CD4-positive, alpha-beta T cell (primary cell): ENCODE results near the gene DGKI. TPM values are rescaled to one million over a fixed set of nuclear protein-coding genes. Genes with fewer than 3 reads are reported as not detected.

Source experiments
- ATAC-seq: fragments of 200-7000 bp; cut with Tn5 transposase; one replicate; pipeline ENCODE4 v1.10.0; 2022; ENCODE audit warnings: mild to moderate bottlenecking; ENCODE audit not compliant: poor library complexity
- CTCF ChIA-PET: fragments of 350-600 bp; sonication (Branson Sonifier 250); formaldehyde crosslinking; loops from one replicate; lab custom pipeline; 2021; ENCODE audit warnings: antibody characterized with exemption, inconsistent platforms; lab: Charles Lee
- POLR2A ChIA-PET: fragments of 350-600 bp; sonication (Branson Sonifier 250); formaldehyde crosslinking; loops from one replicate; lab custom pipeline; 2021; ENCODE audit warnings: antibody characterized with exemption, inconsistent platforms; lab: Charles Lee
- DNase-seq, 14 experiments: peaks; one replicate each; pipeline ENCODE4 v3.0.0-alpha.2; 2013 to 2020; ENCODE audit warnings: mixed read lengths in 2 of 14
- H3K27ac ChIP-seq, 2 donors: one replicate each; pipeline versions ENCODE4 v1.5.1 to v1.7.0; 2013; ENCODE audit warnings: low read length in 2 of 2, low read depth in 1 of 2, mild to moderate bottlenecking in 1 of 2
- H3K27me3 ChIP-seq, 2 experiments: 1 replicate in 1 of 2; 2 replicates in 1 of 2; pipeline versions ENCODE4 v1.6.1 to v1.7.0; 2013; ENCODE audit warnings: low read length in 2 of 2, control low read depth in 1 of 2, mild to moderate bottlenecking in 1 of 2, moderate library complexity in 1 of 2; ENCODE audit not compliant: insufficient read depth in 2 of 2, control insufficient read depth in 1 of 2
- H3K36me3 ChIP-seq: one replicate; pipeline ENCODE4 v1.6.1; 2013; ENCODE audit warnings: low read length, control low read depth; ENCODE audit not compliant: insufficient read depth
- H3K4me1 ChIP-seq: one replicate; pipeline ENCODE4 v1.6.1; 2013; ENCODE audit warnings: low read length, control low read depth; ENCODE audit not compliant: insufficient read depth
- H3K4me3 ChIP-seq: one replicate; pipeline ENCODE4 v1.5.1; 2013; ENCODE audit warnings: mild to moderate bottlenecking, low read length, moderate library complexity
- H3K9me3 ChIP-seq, 2 experiments: 1 replicate in 1 of 2; 2 replicates in 1 of 2; pipeline versions ENCODE4 v1.6.1 to v1.7.0; 2013; ENCODE audit warnings: low read length in 2 of 2, mild to moderate bottlenecking in 2 of 2, control low read depth in 1 of 2, moderate library complexity in 1 of 2; ENCODE audit not compliant: control insufficient read depth in 1 of 2, insufficient read depth in 1 of 2
- H3K27ac Mint-ChIP-seq: one replicate; pipeline ENCODE4 v1.8.0; 2020; ENCODE audit warnings: mixed read lengths
- H3K27me3 Mint-ChIP-seq: one replicate; pipeline ENCODE4 v1.8.0; 2021; ENCODE audit warnings: mixed read lengths
- H3K36me3 Mint-ChIP-seq: one replicate; pipeline ENCODE4 v1.8.0; 2021; ENCODE audit warnings: low read depth, mixed read lengths
- H3K4me1 Mint-ChIP-seq: one replicate; pipeline ENCODE4 v1.8.0; 2021; ENCODE audit warnings: low read depth, mixed read lengths
- H3K4me3 Mint-ChIP-seq: one replicate; pipeline ENCODE4 v1.8.0; 2020; ENCODE audit warnings: mild to moderate bottlenecking, mixed read lengths
- H3K9me3 Mint-ChIP-seq: one replicate; pipeline ENCODE4 v1.8.0; 2020; ENCODE audit warnings: mixed read lengths
- intact Hi-C, 2 experiments: fragments of 100-400 bp; cut with DNase I in 1 of 2; cut with micrococcal nuclease in 1 of 2; formaldehyde crosslinking; loops; one replicate each; pipeline versions ENCODE4 v1.15.1 to v1.9.0; 2023 to 2025; cut with DNase I, micrococcal nuclease
- total RNA-seq, 174 experiments: library from RNA in 2 of 174; stranded (reverse) in 2 of 174; gene quantifications; one replicate each; pipeline ENCODE4 v1.2.3 and lab custom pipeline; 2021 to 2026
- TF ChIP-seq, protein P1 (sequence below): fragments of 200-600 bp; IDR thresholded peaks from one replicate; pipeline ENCODE4 v1.8.0; 2022; ENCODE audit warnings: antibody characterized with exemption, mild to moderate bottlenecking

Gene DGKI
- total RNA-seq, 2 experiments from 2014 or later = not detected

DNA sequence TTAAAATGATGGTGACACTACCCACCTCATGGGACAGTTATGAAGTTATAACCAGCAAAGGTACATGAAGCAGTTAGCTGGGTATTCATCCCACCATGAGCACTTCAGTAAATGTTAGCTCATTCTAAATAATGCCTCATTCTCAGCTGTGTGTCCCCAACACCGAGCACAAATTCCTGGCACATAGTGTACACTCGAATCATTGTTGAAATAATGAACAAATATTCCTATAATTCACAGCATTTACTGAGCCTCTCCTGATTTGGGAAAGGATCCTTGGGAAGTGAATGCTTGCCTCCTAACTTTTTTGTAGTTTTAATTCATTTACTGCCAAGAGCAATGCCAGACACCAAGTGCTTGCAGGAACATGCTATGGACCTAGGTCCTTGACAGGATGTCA is 235.2 kb downstream of the DGKI start:
- CTCF ChIA-PET = no interaction called here
- H3K9me3 Mint-ChIP-seq = no peaks in the 10 kb centered on the region
- no peak overlapping the region for H3K27ac Mint-ChIP-seq

DNA sequence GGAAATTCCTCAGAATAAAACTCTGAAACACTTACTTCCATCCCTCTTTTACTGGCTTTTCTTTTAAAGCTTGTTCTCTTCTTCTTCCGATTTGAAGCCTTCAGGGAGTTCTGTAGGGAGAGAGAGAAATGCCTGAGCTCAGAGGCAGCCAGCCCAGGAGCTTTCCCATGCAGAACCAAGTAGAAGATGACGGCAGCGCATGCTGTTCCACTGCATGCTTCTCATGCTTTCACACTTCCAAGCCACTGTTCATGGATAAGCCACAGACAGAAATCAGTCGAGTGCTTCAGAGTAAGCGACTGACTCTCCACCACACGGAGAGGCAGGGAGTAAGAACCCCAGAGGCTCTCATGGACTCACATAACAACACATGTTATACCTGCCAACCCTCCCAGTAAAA is 237.3 kb downstream of the DGKI start:
- CTCF ChIA-PET = no interaction called here
- POLR2A ChIA-PET = no interaction called here
- H3K4me1 Mint-ChIP-seq = no peaks in the 10 kb centered on the region
- H3K9me3 Mint-ChIP-seq = no peaks in the 10 kb centered on the region
- no peaks in the 10 kb centered on the region for H3K9me3 ChIP-seq
- no peak overlapping the region for H3K4me3 ChIP-seq
- ATAC-seq (no peak), DNase-seq (no peak)
- no peaks in the 10 kb centered on the region for H3K36me3 ChIP-seq
- TF ChIP-seq, protein P1, sequence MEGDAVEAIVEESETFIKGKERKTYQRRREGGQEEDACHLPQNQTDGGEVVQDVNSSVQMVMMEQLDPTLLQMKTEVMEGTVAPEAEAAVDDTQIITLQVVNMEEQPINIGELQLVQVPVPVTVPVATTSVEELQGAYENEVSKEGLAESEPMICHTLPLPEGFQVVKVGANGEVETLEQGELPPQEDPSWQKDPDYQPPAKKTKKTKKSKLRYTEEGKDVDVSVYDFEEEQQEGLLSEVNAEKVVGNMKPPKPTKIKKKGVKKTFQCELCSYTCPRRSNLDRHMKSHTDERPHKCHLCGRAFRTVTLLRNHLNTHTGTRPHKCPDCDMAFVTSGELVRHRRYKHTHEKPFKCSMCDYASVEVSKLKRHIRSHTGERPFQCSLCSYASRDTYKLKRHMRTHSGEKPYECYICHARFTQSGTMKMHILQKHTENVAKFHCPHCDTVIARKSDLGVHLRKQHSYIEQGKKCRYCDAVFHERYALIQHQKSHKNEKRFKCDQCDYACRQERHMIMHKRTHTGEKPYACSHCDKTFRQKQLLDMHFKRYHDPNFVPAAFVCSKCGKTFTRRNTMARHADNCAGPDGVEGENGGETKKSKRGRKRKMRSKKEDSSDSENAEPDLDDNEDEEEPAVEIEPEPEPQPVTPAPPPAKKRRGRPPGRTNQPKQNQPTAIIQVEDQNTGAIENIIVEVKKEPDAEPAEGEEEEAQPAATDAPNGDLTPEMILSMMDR = no peak
- H3K27me3 ChIP-seq = peaks cover 0 to 5% of the 10 kb centered on the region in 2 experiments
- H3K27ac ChIP-seq = no peak overlapping the region
- peaks cover 12% of the 10 kb centered on the region for H3K27me3 Mint-ChIP-seq
- intact Hi-C loops = loop anchor here (5.0 to 10.0 kb wide), 2 partner anchors 285 to 293 kb away; no protein-coding TSS in a partner anchor
- H3K4me3 Mint-ChIP-seq = no peak overlapping the region
- no peaks in the 10 kb centered on the region for H3K4me1 ChIP-seq
- no peaks in the 10 kb centered on the region for H3K36me3 Mint-ChIP-seq
- H3K27ac Mint-ChIP-seq = no peak overlapping the region

More for the DNA sequence above, 235.2 kb downstream of the DGKI start:
- TF ChIP-seq, protein P1 = no peak
- H3K27me3 Mint-ChIP-seq = peaks cover 13% of the 10 kb centered on the region
- Histone ChIP-seq H3K27me3 (peaks cover 0 to 8% of the 10 kb centered on the region in 2 experiments), H3K27ac (no peak overlapping the region), H3K4me3 (no peak overlapping the region), H3K9me3 (no peaks in the 10 kb centered on the region), H3K36me3 (no peaks in the 10 kb centered on the region), H3K4me1 (no peaks in the 10 kb centered on the region)
- DNase-seq = no peak
- no peak for ATAC-seq
- no peaks in the 10 kb centered on the region for H3K36me3 Mint-ChIP-seq
- no peaks in the 10 kb centered on the region for H3K4me1 Mint-ChIP-seq
- no peak overlapping the region for H3K4me3 Mint-ChIP-seq
- POLR2A ChIA-PET = no interaction called here
- intact Hi-C loops = no loop called here

DNA sequence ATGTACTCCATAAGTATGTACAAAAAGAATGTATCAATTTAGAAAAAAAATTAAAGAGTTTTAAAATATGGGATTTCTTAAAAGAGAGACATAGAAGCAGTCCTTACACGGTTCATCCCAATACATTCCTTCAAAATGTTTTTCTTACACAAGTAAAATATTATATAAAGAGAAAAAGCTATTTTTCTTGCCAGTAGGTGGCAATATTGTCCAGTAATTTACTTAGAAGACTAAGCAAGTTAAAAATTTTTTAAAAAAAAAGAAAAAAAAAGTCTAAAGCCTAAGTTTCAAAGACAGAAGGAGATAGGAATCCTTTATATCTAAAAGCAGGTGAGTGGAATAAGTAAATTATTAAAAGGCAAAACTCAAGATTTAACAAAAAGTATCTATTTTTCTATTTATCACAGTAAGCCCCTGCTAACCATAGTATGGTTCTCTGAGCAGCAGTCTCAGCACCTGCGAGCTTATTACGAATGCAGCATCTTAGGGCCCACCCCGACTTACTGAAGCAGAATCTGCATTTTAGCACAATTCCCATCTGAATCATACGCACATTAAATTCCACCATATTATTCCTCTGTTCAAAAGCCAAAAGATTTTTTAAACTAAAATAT is 240.6 kb downstream of the DGKI start:
- Mint-ChIP-seq H3K9me3 (no peaks in the 10 kb centered on the region), H3K36me3 (no peaks in the 10 kb centered on the region), H3K4me3 (no peak overlapping the region), H3K27ac (no peak overlapping the region), H3K27me3 (peaks cover 27% of the 10 kb centered on the region), H3K4me1 (no peaks in the 10 kb centered on the region)
- H3K9me3 ChIP-seq = no peaks in the 10 kb centered on the region
- TF ChIP-seq, protein P1 = peak; percentile 56
- intact Hi-C loops = loop anchor here (5.0 to 10.0 kb wide), 2 partner anchors 289 to 296 kb away; no protein-coding TSS in a partner anchor
- no peak overlapping the region for H3K27ac ChIP-seq
- DNase-seq (peak in 3 of 14 experiments; percentile 18 to 23 (median 22)), ATAC-seq (no peak)
- POLR2A ChIA-PET = no interaction called here
- no peak overlapping the region for H3K4me3 ChIP-seq
- H3K27me3 ChIP-seq = no peaks in the 10 kb centered on the region
- no peaks in the 10 kb centered on the region for H3K36me3 ChIP-seq
- CTCF ChIA-PET = no interaction called here
- H3K4me1 ChIP-seq = no peaks in the 10 kb centered on the region
